Stomach smooth muscle (tissue), 2 donors: ENCODE data around the gene TRIM50.
A peak's percentile ranks its signal among the peaks of the same experiment; 100 is the strongest.

Source experiments
- H3K27ac ChIP-seq: one replicate; pipeline ENCODE4 v1.7.0; 2013; ENCODE audit warnings: mild to moderate bottlenecking, low read length, inconsistent platforms
- H3K27me3 ChIP-seq, 2 donors: one replicate each; pipeline ENCODE4 v1.7.0; 2013; ENCODE audit warnings: low read length in 2 of 2; ENCODE audit not compliant: insufficient read depth in 2 of 2, control insufficient read depth in 1 of 2
- H3K36me3 ChIP-seq, 2 donors: one replicate each; pipeline ENCODE4 v1.7.0; 2013; ENCODE audit warnings: low read length in 2 of 2; ENCODE audit not compliant: control insufficient read depth in 2 of 2, insufficient read depth in 2 of 2
- H3K4me1 ChIP-seq: one replicate; pipeline ENCODE4 v1.7.0; 2013; ENCODE audit warnings: low read length; ENCODE audit not compliant: control insufficient read depth, insufficient read depth
- H3K4me3 ChIP-seq, 2 donors: one replicate each; pipeline ENCODE4 v1.7.0; 2013; ENCODE audit warnings: low read length in 2 of 2
- H3K9ac ChIP-seq, 2 donors: one replicate each; pipeline ENCODE4 v1.7.0; 2013; ENCODE audit warnings: low read length in 2 of 2, mild to moderate bottlenecking in 1 of 2
- H3K9me3 ChIP-seq, 2 donors: one replicate each; pipeline ENCODE4 v1.7.0; 2013; ENCODE audit warnings: low read length in 2 of 2; ENCODE audit not compliant: control insufficient read depth in 2 of 2
- donor health status: healthy.
- donor health status: Pancreatic carcinoma.

TRIM50 gene

DNA sequence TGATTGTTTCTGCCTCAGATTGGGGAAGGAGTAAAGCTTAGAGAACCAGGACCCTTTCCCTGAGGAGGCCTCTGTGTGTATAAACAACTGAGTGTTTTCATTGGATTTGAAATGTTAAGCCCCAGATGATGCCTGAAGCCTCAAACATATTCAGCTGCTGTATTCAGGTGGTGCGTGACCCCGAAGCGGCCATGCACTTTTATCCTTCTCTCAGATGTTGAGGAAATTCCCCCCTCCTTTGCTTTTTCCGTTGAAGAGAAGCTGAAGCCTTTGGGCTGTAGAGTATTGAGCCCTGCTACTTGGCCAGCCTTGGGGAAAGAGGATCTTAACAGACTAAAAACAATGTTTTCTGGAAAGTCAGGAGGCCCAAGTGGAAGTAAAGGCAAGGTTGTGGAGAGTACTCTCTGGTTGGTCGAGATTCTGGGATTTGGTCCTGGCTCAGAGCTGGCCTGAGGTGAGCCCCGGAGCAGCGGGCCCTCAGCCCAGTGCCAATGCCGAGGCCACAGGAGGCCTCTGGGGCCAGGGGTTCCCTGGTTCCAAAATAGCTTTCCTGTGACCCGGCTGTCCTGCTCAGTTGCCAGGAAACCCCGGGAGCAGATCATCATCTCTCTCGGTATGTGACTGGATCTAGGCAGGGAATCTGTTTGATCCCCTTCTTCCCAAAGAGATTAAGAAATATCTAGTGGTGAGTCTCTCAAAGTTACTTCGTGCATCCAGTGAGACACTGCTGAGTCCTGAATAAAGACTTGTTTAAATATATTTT, 22.6 kb upstream of the TRIM50 start:
- Histone ChIP-seq H3K9me3 (no peaks in the 10 kb centered on the region), H3K27me3 (no peaks in the 10 kb centered on the region), H3K4me3 (no peak overlapping the region), H3K27ac (no peak overlapping the region), H3K36me3 (no peaks in the 10 kb centered on the region), H3K9ac (no peak overlapping the region), H3K4me1 (peaks cover 3% of the 10 kb centered on the region)

DNA sequence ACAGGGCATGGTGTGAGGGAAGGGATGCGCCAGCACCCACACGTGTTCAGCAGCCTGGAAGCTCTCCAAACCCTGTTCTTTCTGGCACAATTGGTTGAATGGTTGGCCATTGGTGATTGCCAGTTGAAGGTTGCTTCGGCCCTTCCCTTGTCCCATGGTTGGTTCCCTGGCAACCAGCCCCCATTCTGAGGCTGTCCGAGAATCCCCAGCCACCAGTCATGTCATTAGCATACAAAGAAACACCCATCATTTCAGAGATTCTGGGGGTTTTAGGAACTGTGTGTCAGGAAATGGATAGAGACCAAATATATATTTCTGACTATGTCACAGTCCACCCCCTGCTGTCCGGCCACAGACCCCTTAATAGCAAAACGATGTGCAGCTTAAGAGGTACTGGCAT, 21.9 kb upstream of the TRIM50 start:
- Histone ChIP-seq H3K9me3 (no peaks in the 10 kb centered on the region), H3K4me1 (peaks cover 3% of the 10 kb centered on the region), H3K9ac (no peak overlapping the region), H3K27me3 (no peaks in the 10 kb centered on the region), H3K27ac (no peak overlapping the region), H3K36me3 (no peaks in the 10 kb centered on the region), H3K4me3 (no peak overlapping the region)

DNA sequence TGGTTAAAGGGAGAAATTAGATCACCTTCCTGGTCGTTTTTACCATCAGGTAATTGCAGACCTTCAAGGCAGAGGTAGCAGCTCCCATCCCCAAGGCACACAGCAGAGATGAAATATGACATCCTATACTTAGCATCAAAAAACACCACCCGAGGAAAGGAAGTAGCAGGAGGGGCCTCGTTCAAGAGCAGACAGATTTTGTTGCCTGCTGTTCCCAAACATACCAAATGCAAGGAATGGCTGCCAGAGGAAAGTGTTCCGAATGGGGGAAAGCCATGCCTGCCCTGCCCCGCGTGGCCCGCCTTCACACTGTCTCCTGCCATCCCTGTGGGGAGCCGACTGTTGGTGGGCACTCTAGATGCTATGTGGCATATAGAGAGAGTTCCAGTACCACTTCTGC, 18.1 kb upstream of the TRIM50 start:
- H3K4me1 ChIP-seq = peaks cover 3% of the 10 kb centered on the region
- H3K27ac ChIP-seq = no peak overlapping the region
- H3K27me3 ChIP-seq = peaks cover 3% of the 10 kb centered on the region in 2 donors
- H3K9ac ChIP-seq = no peak overlapping the region
- H3K4me3 ChIP-seq = no peak overlapping the region
- H3K36me3 ChIP-seq = no peaks in the 10 kb centered on the region
- no peaks in the 10 kb centered on the region for H3K9me3 ChIP-seq

DNA sequence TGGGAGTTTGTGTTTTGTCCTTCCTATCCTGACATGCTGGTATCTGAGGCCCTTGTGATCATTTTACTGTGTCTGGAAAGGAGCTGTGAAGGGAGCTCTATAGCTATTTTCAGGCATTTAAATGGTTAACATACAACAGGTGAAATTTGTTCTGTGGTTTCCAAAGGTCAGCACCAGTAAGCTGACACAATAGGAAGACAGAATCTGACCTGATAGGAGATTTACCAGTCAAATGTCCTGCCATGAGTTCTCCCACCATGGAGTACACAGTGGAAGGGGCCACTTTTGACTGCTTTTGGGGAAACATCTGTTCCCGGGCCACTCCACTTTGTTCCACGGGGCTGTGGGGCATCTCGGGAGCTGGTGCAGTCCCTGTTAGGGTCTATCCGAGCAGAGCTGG, 17.7 kb upstream of the TRIM50 start:
- Histone ChIP-seq H3K4me3 (no peak overlapping the region), H3K27me3 (peaks cover 3% of the 10 kb centered on the region in 2 donors), H3K36me3 (no peaks in the 10 kb centered on the region), H3K27ac (no peak overlapping the region), H3K9me3 (no peaks in the 10 kb centered on the region), H3K4me1 (peaks cover 3% of the 10 kb centered on the region), H3K9ac (no peak overlapping the region)

DNA sequence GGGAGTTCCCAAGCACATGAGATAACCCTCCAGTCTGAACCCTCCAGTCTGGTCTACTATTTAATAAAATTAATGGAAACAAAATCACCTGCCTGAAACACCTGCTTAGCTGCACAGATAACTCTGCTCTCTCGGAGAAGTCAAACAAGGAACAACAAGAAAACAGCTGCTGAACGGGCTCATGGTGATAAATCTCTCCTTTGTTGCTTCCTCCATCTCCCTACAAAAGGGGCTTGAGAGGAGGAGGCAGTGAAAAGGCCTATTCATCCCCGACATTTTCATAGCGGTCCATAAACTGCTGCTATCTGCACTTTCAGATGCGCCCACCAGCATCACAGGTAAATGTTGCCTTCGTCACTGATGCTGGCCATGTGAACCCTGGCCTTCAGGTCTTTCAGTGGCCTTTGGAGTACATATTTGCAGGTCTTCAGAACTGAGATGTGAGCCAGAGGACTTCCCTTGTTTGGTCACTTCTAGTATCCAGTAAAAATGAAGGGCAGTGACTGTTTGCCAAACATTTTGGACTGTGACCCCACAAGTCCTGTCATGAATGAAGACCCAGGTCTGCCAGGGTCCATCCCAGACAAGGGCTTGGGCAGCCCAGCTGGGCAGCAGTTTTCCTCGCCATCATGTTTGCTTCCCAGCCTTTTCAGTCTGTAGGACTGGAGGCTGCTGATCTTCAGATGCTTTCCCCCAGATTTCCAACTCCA, 15.9 kb upstream of the TRIM50 start:
- no peak overlapping the region for H3K9ac ChIP-seq
- no peak overlapping the region for H3K27ac ChIP-seq
- H3K4me3 ChIP-seq = no peak overlapping the region
- no peaks in the 10 kb centered on the region for H3K36me3 ChIP-seq
- H3K4me1 ChIP-seq = peaks cover 3% of the 10 kb centered on the region
- no peaks in the 10 kb centered on the region for H3K9me3 ChIP-seq
- peaks cover 3% of the 10 kb centered on the region in 2 donors for H3K27me3 ChIP-seq

DNA sequence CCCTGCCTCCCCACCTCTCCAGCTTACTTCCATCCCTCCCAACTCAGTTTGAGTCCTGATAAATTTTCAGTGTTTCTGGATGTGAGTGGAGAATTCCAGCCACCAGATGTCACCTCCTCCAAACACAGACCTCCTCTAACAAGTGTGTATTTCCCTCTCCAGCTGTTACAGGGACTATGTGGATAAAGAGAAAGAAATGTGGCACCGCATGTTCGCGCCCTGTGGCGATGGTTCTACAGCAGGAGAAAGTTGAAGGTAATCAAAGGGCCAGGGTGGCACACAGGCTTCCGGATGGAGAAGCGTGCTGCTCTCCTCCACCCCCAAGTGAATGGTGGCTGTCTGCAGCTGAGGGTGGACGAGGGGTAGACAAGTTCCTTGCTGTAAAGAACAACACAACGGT, 14.8 kb upstream of the TRIM50 start:
- Histone ChIP-seq H3K36me3 (no peaks in the 10 kb centered on the region), H3K9ac (no peak overlapping the region), H3K4me3 (peak overlapping the region in 1 of 2 donors; percentile 66), H3K4me1 (peaks cover 3% of the 10 kb centered on the region), H3K27ac (no peak overlapping the region), H3K9me3 (no peaks in the 10 kb centered on the region), H3K27me3 (peaks cover 3% of the 10 kb centered on the region in 2 donors)

DNA sequence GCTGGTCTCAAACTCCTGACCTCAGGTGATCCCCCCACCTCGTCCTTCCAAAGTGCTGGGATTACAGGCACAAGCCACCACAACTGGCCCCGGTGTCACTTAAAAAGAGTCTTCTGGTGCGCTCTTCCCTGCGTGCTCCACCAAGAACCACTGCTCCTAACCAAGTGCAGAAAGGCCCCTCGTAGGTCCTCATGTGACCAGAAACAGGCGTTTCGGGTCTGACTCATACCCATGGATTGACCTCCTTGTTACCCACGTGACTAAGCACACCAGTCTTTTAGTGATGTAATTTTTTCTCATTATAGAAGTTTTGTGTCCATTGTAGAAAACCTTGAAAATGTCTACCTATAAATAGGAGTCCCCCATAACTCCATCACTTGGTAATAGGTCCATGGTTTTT, 14.0 kb upstream of the TRIM50 start:
- Histone ChIP-seq H3K9me3 (no peaks in the 10 kb centered on the region), H3K4me1 (peaks cover 3% of the 10 kb centered on the region), H3K27me3 (peaks cover 3% of the 10 kb centered on the region in 2 donors), H3K9ac (no peak overlapping the region), H3K36me3 (no peaks in the 10 kb centered on the region), H3K27ac (no peak overlapping the region), H3K4me3 (no peak overlapping the region)

DNA sequence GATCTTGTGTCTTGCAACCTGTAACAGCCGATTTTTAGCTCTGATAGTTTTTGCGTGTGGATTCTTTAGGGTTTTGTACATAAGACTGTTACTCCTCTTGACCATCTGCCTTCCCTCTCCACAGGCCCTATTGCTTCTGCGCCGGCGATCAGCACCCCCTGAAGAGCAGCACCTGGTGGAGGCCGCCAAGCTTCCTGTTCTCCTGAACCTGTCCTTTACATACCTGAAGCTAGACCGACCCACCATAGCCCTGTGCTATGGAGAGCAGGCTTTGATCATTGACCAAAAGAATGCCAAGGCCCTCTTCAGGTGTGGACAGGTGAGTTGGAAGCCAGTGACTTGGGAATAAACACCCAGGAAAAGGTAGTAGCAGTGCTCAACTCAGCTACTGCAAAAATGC, 12.6 kb upstream of the TRIM50 start:
- Histone ChIP-seq H3K9ac (no peak overlapping the region), H3K27me3 (peaks cover 3% of the 10 kb centered on the region in 2 donors), H3K36me3 (no peaks in the 10 kb centered on the region), H3K4me1 (peaks cover 3% of the 10 kb centered on the region), H3K9me3 (no peaks in the 10 kb centered on the region), H3K27ac (no peak overlapping the region), H3K4me3 (no peak overlapping the region)

DNA sequence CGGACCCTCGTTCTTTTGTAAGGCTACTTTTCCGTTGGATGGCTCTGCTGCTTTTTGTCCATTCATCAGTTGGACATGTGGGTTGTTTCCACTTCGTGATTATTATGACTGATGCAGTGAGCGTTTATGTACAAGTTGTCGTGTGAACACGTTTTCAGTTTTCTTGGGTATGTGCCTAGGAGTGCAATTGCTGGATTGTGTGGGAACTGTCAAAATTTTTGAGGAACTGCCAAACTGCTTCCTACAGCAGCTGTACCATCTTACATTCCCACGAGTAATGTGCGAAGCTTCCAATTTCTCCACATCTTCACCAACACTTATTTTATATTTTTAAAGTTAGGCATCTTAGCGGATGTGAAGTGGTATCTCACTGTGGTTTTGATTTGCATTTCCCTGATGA, 10.4 kb upstream of the TRIM50 start:
- H3K9ac ChIP-seq = no peak overlapping the region
- peaks cover 3% of the 10 kb centered on the region in 2 donors for H3K27me3 ChIP-seq
- no peaks in the 10 kb centered on the region for H3K9me3 ChIP-seq
- H3K27ac ChIP-seq = no peak overlapping the region
- H3K36me3 ChIP-seq = no peaks in the 10 kb centered on the region
- H3K4me1 ChIP-seq = peaks cover 3% of the 10 kb centered on the region
- no peak overlapping the region for H3K4me3 ChIP-seq

DNA sequence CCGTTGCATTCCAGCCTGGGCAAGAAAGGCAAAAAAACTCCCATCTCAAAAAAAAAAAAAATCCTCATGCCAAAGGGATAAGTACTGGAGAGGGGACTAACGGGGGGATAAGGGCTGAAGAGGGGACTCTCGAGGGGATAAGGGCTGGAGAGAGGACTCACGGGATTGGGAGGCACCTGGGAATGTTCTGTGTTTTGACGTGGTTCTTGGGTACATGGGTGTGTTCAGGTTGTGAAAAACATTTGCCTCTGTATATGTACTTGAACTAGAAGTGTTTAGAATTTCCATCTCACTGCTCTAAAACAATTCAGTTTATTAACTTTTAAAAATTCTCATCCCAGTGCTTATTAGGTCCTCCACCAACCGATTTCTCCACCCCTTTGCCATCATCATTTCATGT, 4.6 kb upstream of the TRIM50 start:
- no peaks in the 10 kb centered on the region for H3K9me3 ChIP-seq
- H3K27me3 ChIP-seq = no peaks in the 10 kb centered on the region
- H3K36me3 ChIP-seq = no peaks in the 10 kb centered on the region
- H3K4me3 ChIP-seq = no peak overlapping the region
- H3K9ac ChIP-seq = no peak overlapping the region
- H3K27ac ChIP-seq = no peak overlapping the region
- H3K4me1 ChIP-seq = no peaks in the 10 kb centered on the region

DNA sequence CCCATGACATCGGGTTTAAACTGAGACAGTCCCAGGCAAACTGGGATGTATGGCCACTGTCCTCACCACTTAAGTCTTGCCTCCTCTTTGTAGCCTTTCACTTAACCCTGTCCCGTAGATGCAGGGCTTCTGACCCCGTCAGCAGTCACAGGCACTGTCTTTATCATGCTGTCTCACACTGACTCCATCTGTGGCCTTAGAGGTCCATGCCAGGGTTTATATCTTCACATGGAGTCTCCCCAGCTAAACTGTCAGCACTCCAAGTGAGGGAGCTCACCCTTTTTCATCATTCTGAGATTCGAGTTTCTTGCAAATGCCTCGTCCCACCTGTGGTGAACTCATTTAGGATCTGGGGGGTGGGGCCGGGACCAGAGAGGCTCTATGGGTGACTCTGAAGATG, 2.9 kb upstream of the TRIM50 start:
- H3K9me3 ChIP-seq = no peaks in the 10 kb centered on the region
- no peak overlapping the region for H3K9ac ChIP-seq
- no peaks in the 10 kb centered on the region for H3K4me1 ChIP-seq
- no peak overlapping the region for H3K4me3 ChIP-seq
- no peaks in the 10 kb centered on the region for H3K27me3 ChIP-seq
- H3K27ac ChIP-seq = no peak overlapping the region
- no peaks in the 10 kb centered on the region for H3K36me3 ChIP-seq
